T-cell (primary cell): ENCODE measurements around the gene FBXL19. TPM values are rescaled to one million over a fixed set of nuclear protein-coding genes. Genes with fewer than 3 reads are reported as not detected.

Source experiments
- ATAC-seq, 4 experiments: fragments of 200-7000 bp in 3 of 4; fragments of 150-1000 bp in 1 of 4; cut with Tn5 transposase; replicated peaks in 1 of 4; 1 replicate in 3 of 4; 2 replicates in 1 of 4; pipeline ENCODE4 v1.10.0; 2021; ENCODE audit warnings: moderate library complexity in 3 of 4, mild to moderate bottlenecking in 2 of 4, moderate number of reproducible peaks in 1 of 4
- CTCF ChIA-PET, 2 donors: fragments of 300-600 bp; sonication (Branson Sonifier 250); formaldehyde crosslinking; loops; one replicate each; lab custom pipeline; 2022; ENCODE audit warnings: antibody characterized with exemption in 2 of 2; lab: Charles Lee
- POLR2A ChIA-PET, 2 donors: fragments of 300-600 bp; sonication (Branson Sonifier 250); formaldehyde crosslinking; loops; one replicate each; lab custom pipeline; 2022; ENCODE audit warnings: antibody characterized with exemption in 2 of 2; lab: Charles Lee
- DNase-seq, 35 experiments: peaks; one replicate each; pipeline versions ENCODE4 v3.0.0 to v3.0.0-alpha.2; 2013 to 2023
- H3K27ac ChIP-seq: one replicate; pipeline ENCODE4 v1.5.1; 2013; ENCODE audit warnings: low read length
- H3K27me3 ChIP-seq, 2 experiments: replicated peaks in 1 of 2; 1 replicate in 1 of 2; 2 replicates in 1 of 2; pipeline versions ENCODE4 v1.6.1 to v1.7.0; 2013; ENCODE audit warnings: low read length in 1 of 2, mixed read lengths in 1 of 2; ENCODE audit not compliant: control insufficient read depth in 2 of 2, insufficient read depth in 2 of 2; ENCODE audit errors: extremely low read depth in 1 of 2
- H3K36me3 ChIP-seq, 2 donors: 1 replicate in 1 of 2; 2 replicates in 1 of 2; pipeline versions ENCODE4 v1.6.1 to v1.7.0; 2013; ENCODE audit warnings: low read length in 1 of 2; ENCODE audit not compliant: control insufficient read depth in 2 of 2, insufficient read depth in 1 of 2; ENCODE audit errors: extremely low read depth in 1 of 2
- H3K4me1 ChIP-seq, 2 experiments: 1 replicate in 1 of 2; 2 replicates in 1 of 2; pipeline versions ENCODE4 v1.6.1 to v1.7.0; 2013; ENCODE audit warnings: low read length in 2 of 2, mixed read lengths in 1 of 2; ENCODE audit not compliant: insufficient read depth in 2 of 2, control insufficient read depth in 1 of 2; ENCODE audit errors: extremely low read depth in 1 of 2
- H3K4me3 ChIP-seq, 2 donors: 1 replicate in 1 of 2; 2 replicates in 1 of 2; pipeline versions ENCODE4 v1.5.1 to v1.7.0; 2013; ENCODE audit warnings: mild to moderate bottlenecking in 2 of 2, low read length in 1 of 2, moderate library complexity in 1 of 2; ENCODE audit not compliant: control insufficient read depth in 1 of 2; ENCODE audit errors: extremely low read depth in 1 of 2
- H3K9me3 ChIP-seq: 2 replicates; pipeline ENCODE4 v1.7.0; 2013
- H3K27ac Mint-ChIP-seq, 2 donors: one replicate each; pipeline ENCODE4 v1.8.0; 2020 to 2021; ENCODE audit warnings: mild to moderate bottlenecking in 2 of 2, mixed read lengths in 2 of 2
- H3K27me3 Mint-ChIP-seq, 2 donors: one replicate each; pipeline ENCODE4 v1.8.0; 2021 to 2022; ENCODE audit warnings: mixed read lengths in 2 of 2
- H3K36me3 Mint-ChIP-seq: one replicate; pipeline ENCODE4 v1.8.0; 2021; ENCODE audit warnings: mixed read lengths
- H3K4me1 Mint-ChIP-seq, 3 donors: one replicate each; pipeline ENCODE4 v1.8.0; 2020 to 2022; ENCODE audit warnings: mixed read lengths in 3 of 3, mild to moderate bottlenecking in 1 of 3
- H3K4me3 Mint-ChIP-seq, 3 donors: one replicate each; pipeline ENCODE4 v1.8.0; 2020 to 2022; ENCODE audit warnings: mild to moderate bottlenecking in 3 of 3, mixed read lengths in 3 of 3, moderate library complexity in 3 of 3
- H3K9me3 Mint-ChIP-seq, 3 donors: one replicate each; pipeline ENCODE4 v1.8.0; 2020 to 2022; ENCODE audit warnings: mixed read lengths in 3 of 3
- WGBS: methylation state at CpG from one replicate; pipeline ENCODE4 v1.1.5; 2013; ENCODE audit warnings: missing lambda C conversion rate; ENCODE audit not compliant: insufficient coverage; 5-methylcytosine and 5-hydroxymethylcytosine counted together
- total RNA-seq, 35 experiments: library from RNA in 6 of 35; stranded (reverse) in 6 of 35; fragments of 120-200 nt in 1 of 35; gene quantifications; one replicate each; pipeline versions ENCODE4 v1.2.1 to v1.2.4 and lab custom pipeline; 2013 to 2026

The FBXL19 gene
- total RNA-seq, 5 donors from 2014 or later (not counting 1 experiment from before 2014, with no cell fraction given), result 11.5 to 22.0 (median 18.1) TPM

GRCh38 chr16:30950516-30951065, 27.2 kb downstream of the FBXL19 start:
- CTCF ChIA-PET, result no interaction called here
- POLR2A ChIA-PET, result no interaction called here
- H3K4me3 Mint-ChIP-seq, result peak overlapping the region; percentile 87 to 89 (median 87)
- peak overlapping the region; percentile 84 to 91 for H3K27ac Mint-ChIP-seq
- DNase-seq (no peak), ATAC-seq (no peak)
- H3K27me3 Mint-ChIP-seq, result no peaks in the 10 kb centered on the region
- no peaks in the 10 kb centered on the region for H3K9me3 Mint-ChIP-seq
- Histone ChIP-seq H3K27me3 (no peaks in the 10 kb centered on the region), H3K36me3 (peaks cover 0 to 4% of the 10 kb centered on the region in 2 donors), H3K27ac (no peak overlapping the region), H3K4me1 (peaks cover 9 to 40% of the 10 kb centered on the region in 2 experiments), H3K9me3 (no peaks in the 10 kb centered on the region), H3K4me3 (peak overlapping the region; percentile 62 to 75)
- peaks cover 16 to 26% (median 21%) of the 10 kb centered on the region in 3 donors for H3K4me1 Mint-ChIP-seq
- 98% methylated on average over 5 of the region's 8 CpGs for WGBS
- no peaks in the 10 kb centered on the region for H3K36me3 Mint-ChIP-seq

- CTCF ChIA-PET, result no interaction called here
- Mint-ChIP-seq H3K4me3 (no peak overlapping the region), H3K4me1 (peaks cover 17 to 29% (median 23%) of the 10 kb centered on the region in 3 donors), H3K36me3 (no peaks in the 10 kb centered on the region), H3K9me3 (no peaks in the 10 kb centered on the region), H3K27me3 (no peaks in the 10 kb centered on the region), H3K27ac (no peak overlapping the region)
- peaks cover 0 to 4% of the 10 kb centered on the region in 2 donors for H3K36me3 ChIP-seq
- H3K4me3 ChIP-seq, result no peak overlapping the region
- H3K27me3 ChIP-seq, result no peaks in the 10 kb centered on the region
- WGBS, result no CpG with 5 or more reads among the region's 1 CpG
- POLR2A ChIA-PET, result no interaction called here
- H3K9me3 ChIP-seq, result no peaks in the 10 kb centered on the region
- H3K27ac ChIP-seq, result no peak overlapping the region
- peaks cover 9 to 40% of the 10 kb centered on the region in 2 experiments for H3K4me1 ChIP-seq
- no peak for ATAC-seq
- DNase-seq, result no peak
These were observed 27.8 kb downstream of the FBXL19 start for GRCh38 chr16:30951193-30951592.

- Histone ChIP-seq H3K27me3 (no peaks in the 10 kb centered on the region), H3K36me3 (peaks cover 0 to 1% of the 10 kb centered on the region in 2 donors), H3K9me3 (no peaks in the 10 kb centered on the region), H3K4me1 (peaks cover 9 to 45% of the 10 kb centered on the region in 2 experiments), H3K4me3 (no peak overlapping the region), H3K27ac (no peak overlapping the region)
- H3K36me3 Mint-ChIP-seq, result no peaks in the 10 kb centered on the region
- ChIA-PET CTCF (no interaction called here), POLR2A (no interaction called here)
- no peak for DNase-seq
- no peak for ATAC-seq
- no peaks in the 10 kb centered on the region for H3K9me3 Mint-ChIP-seq
- H3K27me3 Mint-ChIP-seq, result no peaks in the 10 kb centered on the region
- H3K4me3 Mint-ChIP-seq, result no peak overlapping the region
- peaks cover 21 to 31% (median 23%) of the 10 kb centered on the region in 3 donors for H3K4me1 Mint-ChIP-seq
- 100% methylated on average over 1 of the region's 3 CpGs for WGBS
- no peak overlapping the region for H3K27ac Mint-ChIP-seq
These were observed 28.4 kb downstream of the FBXL19 start for GRCh38 chr16:30951750-30952149.

- Mint-ChIP-seq H3K9me3 (no peaks in the 10 kb centered on the region), H3K4me1 (peaks cover 21 to 38% (median 28%) of the 10 kb centered on the region in 3 donors), H3K4me3 (no peak overlapping the region), H3K36me3 (no peaks in the 10 kb centered on the region), H3K27ac (no peak overlapping the region), H3K27me3 (no peaks in the 10 kb centered on the region)
- 96% methylated on average over 8 of the region's 9 CpGs for WGBS
- Histone ChIP-seq H3K27ac (no peak overlapping the region), H3K4me3 (no peak overlapping the region), H3K4me1 (peaks cover 9 to 49% of the 10 kb centered on the region in 2 experiments), H3K36me3 (no peaks in the 10 kb centered on the region), H3K27me3 (no peaks in the 10 kb centered on the region), H3K9me3 (no peaks in the 10 kb centered on the region)
- ATAC-seq (no peak), DNase-seq (no peak)
- CTCF ChIA-PET, result interaction anchor here in 1 of 2 donors (0.6 to 1.2 kb wide), 2 partner anchors 8 to 213 kb away, joined by 3 to 4 read pairs; no protein-coding TSS in a partner anchor
- POLR2A ChIA-PET, result no interaction called here
These were observed 29.7 kb downstream of the FBXL19 start for GRCh38 chr16:30953111-30953510.

GRCh38 chr16:30953511-30954124, 30.2 kb downstream of the FBXL19 start:
- 67% methylated on average over 14 of the region's 15 CpGs for WGBS
- ATAC-seq, result no peak
- DNase-seq, result peak in 34 of 35 experiments; percentile 21 to 78 (median 55)
- H3K4me3 Mint-ChIP-seq, result no peak overlapping the region
- Histone ChIP-seq H3K27ac (no peak overlapping the region), H3K4me3 (no peak overlapping the region), H3K36me3 (no peaks in the 10 kb centered on the region), H3K9me3 (no peaks in the 10 kb centered on the region), H3K27me3 (no peaks in the 10 kb centered on the region), H3K4me1 (peaks cover 11 to 48% of the 10 kb centered on the region in 2 experiments)
- ChIA-PET CTCF (interaction anchor here (0.6 to 1.4 kb wide), 8 partner anchors 9 to 515 kb away, joined by 3 to 5 read pairs (median 3); partner anchors contain the start of gene KAT8 (in 1 of the 2)), POLR2A (no interaction called here)
- no peaks in the 10 kb centered on the region for H3K27me3 Mint-ChIP-seq
- no peaks in the 10 kb centered on the region for H3K9me3 Mint-ChIP-seq
- H3K4me1 Mint-ChIP-seq, result peaks cover 26 to 41% (median 30%) of the 10 kb centered on the region in 3 donors
- no peaks in the 10 kb centered on the region for H3K36me3 Mint-ChIP-seq
- peak overlapping the region in 1 of 2 donors; percentile 11 for H3K27ac Mint-ChIP-seq

- ChIA-PET POLR2A (no interaction called here), CTCF (interaction anchor here (0.7 to 1.4 kb wide), 2 partner anchors 16 to 162 kb away, joined by 5 read pairs; partner anchors contain the start of gene KAT8 (in 1 of the 2))
- Histone ChIP-seq H3K27ac (no peak overlapping the region), H3K4me1 (peaks cover 7 to 45% of the 10 kb centered on the region in 2 experiments), H3K36me3 (peaks cover 0 to 9% of the 10 kb centered on the region in 2 donors), H3K9me3 (no peaks in the 10 kb centered on the region), H3K27me3 (no peaks in the 10 kb centered on the region), H3K4me3 (no peak overlapping the region)
- Mint-ChIP-seq H3K4me1 (peaks cover 34 to 46% (median 37%) of the 10 kb centered on the region in 3 donors), H3K4me3 (no peak overlapping the region), H3K27ac (peak overlapping the region in 1 of 2 donors; percentile 43), H3K9me3 (no peaks in the 10 kb centered on the region), H3K36me3 (peaks cover 5% of the 10 kb centered on the region), H3K27me3 (no peaks in the 10 kb centered on the region)
- DNase-seq (no peak), ATAC-seq (no peak)
- WGBS, result 93% methylated on average over 5 of the region's 8 CpGs
These were observed 31.6 kb downstream of the FBXL19 start for GRCh38 chr16:30954993-30955392.
